Upper lobe of left lung (tissue), 4 donors: ENCODE measurements around the gene CADM1.

Experiments
- POLR2A ChIP-seq, 4 donors: fragments of 450-650 bp; IDR thresholded peaks; one replicate each; pipeline ENCODE4 v1.5.1; 2016 to 2017; ENCODE audit warnings: antibody characterized with exemption in 4 of 4, mild to moderate bottlenecking in 2 of 4
- TF ChIP-seq, protein P1 (sequence below), 6 experiments: fragments of 450-650 bp in 4 of 6; fragments of 200-600 bp in 2 of 6; sonication (generic) in 2 of 6; IDR thresholded peaks; one replicate each; pipeline ENCODE4 v1.5.1; 2016 to 2019; ENCODE audit warnings: antibody characterized with exemption in 6 of 6

DNA sequence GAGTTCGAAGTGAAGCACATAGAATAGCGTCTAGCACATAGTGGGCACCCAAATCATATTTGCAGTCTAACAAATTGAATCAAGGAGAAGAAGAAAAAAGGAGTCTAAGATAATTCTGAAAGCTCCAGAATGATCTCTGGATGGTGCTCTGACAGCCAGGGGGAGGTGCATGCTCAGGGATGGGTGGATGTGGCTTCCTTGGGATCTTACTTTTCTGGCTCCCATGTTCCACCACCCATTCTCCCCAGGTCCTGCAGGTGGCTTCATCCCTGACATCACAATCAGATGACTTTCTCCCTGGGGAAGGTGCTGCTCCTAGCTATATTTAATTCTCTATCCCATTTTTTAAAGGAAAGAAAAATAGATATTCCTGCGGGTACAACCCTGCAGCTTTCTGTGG, 381.9 kb downstream of the CADM1 start:
- TF ChIP-seq, protein P1, sequence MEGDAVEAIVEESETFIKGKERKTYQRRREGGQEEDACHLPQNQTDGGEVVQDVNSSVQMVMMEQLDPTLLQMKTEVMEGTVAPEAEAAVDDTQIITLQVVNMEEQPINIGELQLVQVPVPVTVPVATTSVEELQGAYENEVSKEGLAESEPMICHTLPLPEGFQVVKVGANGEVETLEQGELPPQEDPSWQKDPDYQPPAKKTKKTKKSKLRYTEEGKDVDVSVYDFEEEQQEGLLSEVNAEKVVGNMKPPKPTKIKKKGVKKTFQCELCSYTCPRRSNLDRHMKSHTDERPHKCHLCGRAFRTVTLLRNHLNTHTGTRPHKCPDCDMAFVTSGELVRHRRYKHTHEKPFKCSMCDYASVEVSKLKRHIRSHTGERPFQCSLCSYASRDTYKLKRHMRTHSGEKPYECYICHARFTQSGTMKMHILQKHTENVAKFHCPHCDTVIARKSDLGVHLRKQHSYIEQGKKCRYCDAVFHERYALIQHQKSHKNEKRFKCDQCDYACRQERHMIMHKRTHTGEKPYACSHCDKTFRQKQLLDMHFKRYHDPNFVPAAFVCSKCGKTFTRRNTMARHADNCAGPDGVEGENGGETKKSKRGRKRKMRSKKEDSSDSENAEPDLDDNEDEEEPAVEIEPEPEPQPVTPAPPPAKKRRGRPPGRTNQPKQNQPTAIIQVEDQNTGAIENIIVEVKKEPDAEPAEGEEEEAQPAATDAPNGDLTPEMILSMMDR (IDR thresholded peaks at IDR 0.05), result no peak
- TF ChIP-seq POLR2A (IDR thresholded peaks at IDR 0.05), result no peak
